ENCODE results near the gene KCNN3.

The KCNN3 gene

GRCh38 chr1:154772606-154773506 lies 97.2 kb downstream of the KCNN3 start:
- no peak for DNase-seq (ENCODE audit: low read depth, low spot score)

- no peak for DNase-seq (ENCODE audit: low read depth, low spot score)
Observed at GRCh38 chr1:154772056-154772455, 98.0 kb downstream of the KCNN3 start.

GRCh38 chr1:154770897-154771594 lies 99.0 kb downstream of the KCNN3 start:
- no peak for DNase-seq (ENCODE audit: low read depth, low spot score)

GRCh38 chr1:154769193-154769895 lies 100.7 kb downstream of the KCNN3 start:
- DNase-seq (ENCODE audit: low read depth, low spot score), result no peak

- no peak for DNase-seq (ENCODE audit: low read depth, low spot score)
Observed at GRCh38 chr1:154768456-154769125, 101.5 kb downstream of the KCNN3 start.

GRCh38 chr1:154767315-154768240 lies 102.5 kb downstream of the KCNN3 start:
- no peak for DNase-seq (ENCODE audit: low read depth, low spot score)

- no peak for DNase-seq (ENCODE audit: low read depth, low spot score)
Observed at GRCh38 chr1:154765970-154766369, 104.1 kb downstream of the KCNN3 start.

- DNase-seq (ENCODE audit: low read depth, low spot score), result no peak
Observed at GRCh38 chr1:154764773-154765172, 105.3 kb downstream of the KCNN3 start.

- DNase-seq (ENCODE audit: low read depth, low spot score), result no peak
Observed at GRCh38 chr1:154764181-154764580, 105.9 kb downstream of the KCNN3 start.

GRCh38 chr1:154760469-154760933 lies 109.6 kb downstream of the KCNN3 start:
- DNase-seq (ENCODE audit: low read depth, low spot score), result no peak

GRCh38 chr1:154759793-154760192 lies 110.3 kb downstream of the KCNN3 start:
- DNase-seq (ENCODE audit: low read depth, low spot score), result no peak

GRCh38 chr1:154759196-154759595 lies 110.9 kb downstream of the KCNN3 start:
- no peak for DNase-seq (ENCODE audit: low read depth, low spot score)

- DNase-seq (ENCODE audit: low read depth, low spot score), result no peak
Observed at GRCh38 chr1:154758346-154758745, 111.7 kb downstream of the KCNN3 start.

GRCh38 chr1:154756793-154757548 lies 113.1 kb downstream of the KCNN3 start:
- no peak for DNase-seq (ENCODE audit: low read depth, low spot score)

- DNase-seq (ENCODE audit: low read depth, low spot score), result no peak
Observed at GRCh38 chr1:154755858-154756730, 114.0 kb downstream of the KCNN3 start.

GRCh38 chr1:154753426-154753825 lies 116.7 kb downstream of the KCNN3 start:
- no peak for DNase-seq (ENCODE audit: low read depth, low spot score)

GRCh38 chr1:154752273-154753030 lies 117.6 kb downstream of the KCNN3 start:
- DNase-seq (ENCODE audit: low read depth, low spot score), result no peak

GRCh38 chr1:154751690-154752089 lies 118.4 kb downstream of the KCNN3 start:
- no peak for DNase-seq (ENCODE audit: low read depth, low spot score)
